GM21529 (cell line): ENCODE results near the gene TPD52L1.
"Not testable (repeated sequence)": the region's sequence is repeated elsewhere in the genome, so short reads cannot be mapped to it uniquely, and the experiment has no call there.

Experiments
- ATAC-seq: cut with Tn5 transposase; IDR thresholded peaks from one replicate; pipeline ENCODE4 v1.9.1; 2021; ENCODE audit not compliant: unreplicated experiment

The TPD52L1 gene

DNA sequence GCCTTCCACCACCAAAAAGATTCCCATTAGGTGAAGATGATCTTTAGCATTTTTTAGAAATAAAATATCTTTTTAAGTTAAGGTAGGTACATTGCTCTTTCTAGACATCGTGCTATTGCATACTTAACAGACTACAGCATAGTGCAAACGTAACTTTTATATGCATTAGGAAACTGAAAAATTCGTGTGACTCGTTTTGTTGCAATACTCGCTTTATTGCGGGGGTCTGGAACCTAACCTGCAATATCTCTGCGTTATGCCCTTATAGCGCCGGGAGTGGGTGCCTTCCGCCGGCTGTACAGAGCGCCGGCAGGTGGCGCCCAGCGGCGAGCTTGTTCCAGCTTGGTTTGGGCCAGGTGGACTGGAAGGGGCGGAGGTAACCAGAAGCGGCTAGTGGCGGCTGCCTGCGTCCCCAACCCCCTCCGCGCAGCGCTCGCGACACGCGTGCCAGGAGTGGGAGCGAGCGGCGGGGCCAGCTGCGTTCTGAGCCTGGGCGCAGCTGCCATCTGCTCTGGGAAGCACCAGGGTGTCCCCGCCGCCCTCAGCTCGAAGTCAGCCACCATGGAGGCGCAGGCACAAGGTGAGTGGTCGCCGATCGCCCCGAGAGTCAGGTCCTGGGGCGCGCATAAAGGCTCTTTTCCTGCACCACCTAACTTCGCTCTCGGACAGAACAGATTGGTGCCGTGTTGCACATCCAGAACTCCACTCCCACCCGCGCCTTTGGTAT, at the start of gene TPD52L1:
Gene TPD52L1, plus strand, starts transcription at position 383 of the 727 bp plus-strand sequence. Its CDS starts 179 bp downstream, at position 562.
- peak; percentile 99 for ATAC-seq

DNA sequence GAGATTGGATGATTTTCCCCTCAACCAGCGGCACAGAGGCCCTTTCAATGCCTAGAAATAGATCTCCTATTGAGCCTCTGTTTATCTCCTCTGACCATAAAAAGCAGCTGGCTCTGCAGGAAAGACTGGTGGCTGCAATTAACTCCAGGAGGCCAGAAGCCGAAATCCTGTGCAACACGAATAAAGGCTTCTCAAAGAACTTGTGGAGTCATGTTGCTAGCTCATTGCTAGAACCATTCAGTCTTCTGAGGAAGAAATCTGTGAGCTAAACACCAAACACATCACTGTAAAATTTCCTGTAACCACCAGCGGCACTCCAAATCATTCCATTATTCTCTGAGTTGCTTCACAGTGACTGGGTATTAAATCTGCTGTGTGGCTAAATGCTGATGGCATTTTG, 49.1 kb upstream of the TPD52L1 start:
- no peak for ATAC-seq

- no peak for ATAC-seq
Observed at GRCh38 chr6:125107048-125107447, 46.5 kb upstream of the TPD52L1 start.

DNA sequence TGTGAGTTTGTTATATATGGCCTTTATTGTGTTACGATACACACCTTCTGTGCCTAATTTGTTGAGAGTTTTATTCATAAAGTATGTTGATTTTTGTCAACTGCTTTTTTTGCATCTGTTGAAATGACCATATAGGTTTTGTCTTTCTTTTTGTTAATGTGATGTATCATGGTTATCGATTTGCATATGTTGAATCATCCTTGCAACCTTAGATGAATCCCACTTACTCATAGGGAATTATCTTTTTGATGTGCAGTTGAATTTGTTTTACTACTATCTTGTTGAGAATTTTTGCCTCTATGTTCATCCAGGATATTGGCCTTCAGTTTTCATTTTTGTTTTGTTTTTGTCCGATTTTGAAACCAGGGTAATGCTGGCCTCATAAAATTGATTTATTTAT, 45.7 kb upstream of the TPD52L1 start:
- no peak for ATAC-seq

DNA sequence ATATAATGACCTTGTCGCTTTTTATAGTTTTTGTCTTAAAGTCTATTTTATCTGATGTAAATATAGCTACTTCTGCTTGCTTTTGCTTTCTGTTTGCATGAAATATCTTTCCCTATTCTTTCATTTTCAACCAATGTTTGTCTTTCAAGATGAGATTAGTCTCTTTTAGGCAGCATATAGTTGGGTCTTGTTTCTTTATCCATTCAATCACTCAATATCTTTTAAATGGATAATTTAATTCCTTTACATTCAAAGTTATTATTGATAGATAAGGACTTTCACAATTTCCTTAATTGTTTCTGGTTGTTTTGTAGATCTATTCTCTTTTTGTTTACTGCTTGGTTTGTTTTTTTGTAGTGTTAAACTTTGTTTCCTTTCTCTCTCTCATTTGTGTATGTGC, 43.5 kb upstream of the TPD52L1 start:
- ATAC-seq = no peak

DNA sequence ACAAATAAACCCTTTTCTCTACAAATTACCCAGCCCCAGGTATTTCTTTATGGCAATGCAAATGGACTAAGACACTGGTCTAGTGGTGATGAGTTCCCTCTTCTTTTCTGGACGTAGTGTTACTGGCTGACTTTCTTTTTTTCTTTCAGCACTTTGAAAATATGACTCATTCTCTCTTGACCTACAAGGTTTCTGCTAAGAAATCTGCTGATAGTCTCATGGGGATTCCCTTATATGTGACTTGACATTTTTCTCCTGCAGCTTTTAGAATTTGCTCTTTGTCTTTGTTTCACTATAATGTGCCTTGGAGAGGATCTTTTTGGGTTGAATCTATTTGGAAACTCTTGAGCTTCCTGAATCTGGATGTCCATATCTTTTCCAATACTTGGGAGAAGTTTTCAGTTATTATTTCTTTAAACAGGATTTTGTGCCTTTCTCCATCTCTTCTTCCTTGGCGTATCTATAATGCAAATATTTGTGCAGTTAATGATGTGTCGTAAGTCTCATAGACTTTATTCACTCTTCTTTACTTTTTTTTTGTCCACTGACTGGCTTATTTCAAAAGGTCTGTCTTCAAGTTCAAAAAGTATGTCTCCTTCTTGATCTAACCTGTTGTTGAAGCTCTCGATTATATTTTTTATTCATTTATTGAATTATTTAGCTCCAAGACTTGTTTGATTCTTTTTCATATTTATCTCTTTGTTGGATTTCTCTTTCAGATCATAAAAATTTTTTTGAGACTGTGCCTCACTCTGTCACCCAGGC, 42.2 kb upstream of the TPD52L1 start:
- no peak for ATAC-seq

DNA sequence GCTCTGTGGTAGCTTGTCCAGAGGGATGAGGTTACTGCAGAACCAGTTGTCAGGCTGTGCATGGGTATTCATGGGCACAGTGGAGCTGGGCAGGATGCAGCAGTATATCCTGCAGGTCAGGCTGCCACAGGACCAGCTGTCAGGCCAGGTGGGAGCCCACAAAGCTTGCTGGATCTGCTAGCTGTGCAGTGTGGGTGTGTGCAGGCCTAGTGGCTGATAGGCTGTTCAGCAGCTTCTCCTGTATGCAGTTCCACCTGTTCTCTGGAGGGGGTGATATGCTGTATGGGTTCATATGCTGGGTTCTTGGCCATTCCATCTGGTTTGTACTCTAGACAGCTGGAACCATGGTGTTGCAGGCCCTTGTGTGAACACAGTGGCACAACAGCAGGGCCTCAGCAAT, 40.6 kb upstream of the TPD52L1 start:
- no peak for ATAC-seq

- peak; percentile 56 for ATAC-seq
Observed at GRCh38 chr6:125114248-125114858, 39.2 kb upstream of the TPD52L1 start.

DNA sequence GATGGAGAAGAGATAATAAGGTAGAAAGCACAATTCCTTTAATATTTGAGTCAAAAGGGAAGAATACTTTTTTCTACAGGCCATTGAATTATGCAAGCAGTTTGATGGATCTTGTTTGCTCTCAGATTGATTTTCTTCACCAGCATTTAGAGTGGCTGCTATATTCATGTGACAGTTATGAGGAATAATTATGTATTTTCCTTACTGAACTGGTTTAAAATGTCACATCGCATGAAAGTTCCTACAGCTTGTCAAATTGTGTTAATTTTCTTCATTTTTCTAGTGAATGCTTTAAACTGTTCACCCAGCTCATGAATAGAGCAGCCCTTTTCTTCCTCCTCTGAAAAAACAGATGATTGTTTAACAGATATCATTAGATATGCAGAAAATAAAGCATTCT, 37.4 kb upstream of the TPD52L1 start:
- ATAC-seq = no peak

DNA sequence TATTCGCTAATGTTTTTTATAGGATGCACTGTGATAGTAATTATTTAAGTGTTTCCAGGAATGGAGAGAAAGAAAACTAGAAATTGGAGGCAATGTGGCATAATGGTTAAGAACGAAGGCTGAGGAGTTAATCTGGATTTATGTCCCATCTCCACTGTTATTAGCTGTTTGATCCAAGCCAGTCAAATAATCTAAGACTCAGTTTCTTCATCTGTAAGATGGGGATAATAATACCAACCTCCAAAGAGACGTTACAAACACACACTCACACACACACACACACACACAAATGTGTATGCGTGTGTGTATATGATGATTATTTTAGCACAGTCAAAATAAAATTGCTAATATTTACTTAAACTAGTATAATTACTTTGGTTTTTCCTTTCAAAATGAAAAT, 36.9 kb upstream of the TPD52L1 start:
- no peak for ATAC-seq

GRCh38 chr6:125117818-125118217, 35.8 kb upstream of the TPD52L1 start:
- no peak for ATAC-seq

DNA sequence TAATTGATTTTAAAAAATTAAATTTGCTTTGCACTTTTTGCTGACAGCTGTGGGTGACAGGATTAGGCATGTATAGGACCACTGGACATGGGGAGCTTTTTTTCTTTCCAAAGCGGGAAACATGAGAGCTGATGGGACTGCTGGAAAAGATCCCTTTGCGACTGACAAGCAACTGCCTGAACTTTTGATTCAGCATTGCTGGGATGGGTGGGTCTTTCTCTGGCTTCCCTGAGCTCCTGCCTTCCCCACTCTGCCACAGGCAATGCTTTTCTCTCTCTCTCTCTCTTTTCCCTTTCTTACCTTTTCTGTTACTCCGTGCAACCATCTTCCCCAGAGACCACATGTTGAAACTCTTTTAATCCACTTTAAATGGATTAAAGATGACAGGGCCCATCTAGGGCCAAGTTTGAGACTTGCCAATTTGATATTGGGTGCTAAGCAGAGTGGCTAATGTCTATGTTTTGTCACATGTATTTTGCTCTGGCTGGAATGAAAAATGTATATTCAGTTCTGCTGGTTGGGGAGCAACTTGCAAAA, 33.5 kb upstream of the TPD52L1 start:
- no peak for ATAC-seq

DNA sequence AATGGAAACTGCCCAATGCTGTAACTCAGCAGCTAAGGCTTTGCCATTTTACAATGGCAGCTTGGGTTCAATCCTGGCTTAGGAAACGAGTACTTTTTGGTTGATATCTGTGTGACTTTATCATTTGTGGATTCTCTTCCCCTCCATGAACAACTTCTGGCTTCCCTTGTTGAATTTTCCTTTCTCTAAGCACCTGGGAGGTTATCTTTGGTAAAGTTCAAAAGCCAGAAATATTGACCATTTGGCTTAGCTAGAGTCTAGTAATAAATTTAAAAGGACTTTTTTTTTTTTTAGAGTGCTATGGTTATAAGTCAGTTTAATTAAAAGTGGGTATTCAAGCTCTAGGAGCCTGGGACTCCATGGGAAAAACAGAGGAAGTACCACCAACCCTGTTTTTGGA, 31.7 kb upstream of the TPD52L1 start:
- no peak for ATAC-seq

DNA sequence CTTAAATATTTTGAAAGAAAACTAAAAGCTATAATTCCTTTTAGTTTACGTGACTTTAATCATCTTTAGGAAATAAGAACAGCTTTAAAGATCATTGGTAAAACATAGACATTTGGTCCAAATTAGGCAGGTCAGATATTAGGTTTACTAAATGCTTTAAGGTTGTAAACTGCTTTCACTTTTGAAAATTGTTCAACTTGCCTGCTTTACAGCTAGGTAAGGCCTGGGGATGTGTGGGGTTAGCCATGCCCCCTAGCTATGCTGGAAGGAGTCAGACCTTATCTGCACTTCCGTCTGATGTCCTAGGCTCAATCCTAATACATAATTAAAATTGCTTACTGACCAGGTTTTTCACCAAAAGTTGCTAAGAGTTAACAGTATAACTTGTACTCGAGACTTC, 30.5 kb upstream of the TPD52L1 start:
- no peak for ATAC-seq

DNA sequence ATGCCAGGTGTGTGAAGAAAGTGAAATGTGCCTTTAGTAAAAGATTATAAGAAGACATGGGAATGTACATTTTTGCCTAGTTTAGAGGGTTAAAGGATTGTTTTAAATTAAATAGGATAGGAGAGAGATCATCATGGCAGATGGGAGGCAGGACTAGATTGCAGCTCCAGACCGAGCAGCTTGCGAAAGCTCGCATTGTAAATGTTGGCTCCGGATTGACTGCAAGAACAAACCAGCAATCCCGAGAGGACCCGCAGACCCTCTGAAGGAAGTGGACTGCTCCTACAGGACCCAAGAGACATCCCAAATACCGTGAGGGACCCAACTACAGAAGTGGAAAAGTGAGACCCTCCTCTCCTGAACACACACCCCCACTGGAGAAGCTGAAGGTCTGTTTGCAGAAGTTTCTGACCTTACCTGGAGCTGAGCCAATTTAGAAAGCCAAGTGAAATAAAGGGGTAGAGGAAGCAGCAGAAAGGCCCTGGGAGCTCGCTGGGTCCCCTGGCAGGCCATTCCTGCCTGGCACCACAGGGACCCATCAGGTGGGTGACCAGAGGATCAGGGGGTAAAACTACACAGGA, 30.0 kb upstream of the TPD52L1 start:
- ATAC-seq = no peak

GRCh38 chr6:125124049-125124669, 29.4 kb upstream of the TPD52L1 start:
- ATAC-seq = no peak

DNA sequence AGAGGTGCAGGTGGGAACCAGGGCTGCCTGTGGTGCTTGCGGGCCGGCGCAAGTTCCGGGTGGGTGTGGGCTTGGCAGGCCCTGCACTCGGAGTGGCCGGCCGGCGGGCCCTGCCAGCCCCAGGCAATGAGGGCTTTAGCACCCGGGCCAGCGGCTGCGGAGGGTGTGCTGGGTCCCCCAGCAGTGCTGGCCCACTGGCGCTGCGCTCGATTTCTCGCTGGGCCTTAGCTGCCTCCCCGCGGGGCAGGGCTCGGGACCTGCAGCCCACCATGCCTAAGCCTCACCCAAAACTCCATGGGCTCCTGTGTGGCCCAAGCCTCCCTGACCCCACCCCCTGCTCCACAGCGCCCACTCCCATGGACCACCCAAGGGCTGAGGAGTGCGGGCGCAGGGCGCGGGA, 27.7 kb upstream of the TPD52L1 start:
- ATAC-seq = not testable (repeated sequence)

DNA sequence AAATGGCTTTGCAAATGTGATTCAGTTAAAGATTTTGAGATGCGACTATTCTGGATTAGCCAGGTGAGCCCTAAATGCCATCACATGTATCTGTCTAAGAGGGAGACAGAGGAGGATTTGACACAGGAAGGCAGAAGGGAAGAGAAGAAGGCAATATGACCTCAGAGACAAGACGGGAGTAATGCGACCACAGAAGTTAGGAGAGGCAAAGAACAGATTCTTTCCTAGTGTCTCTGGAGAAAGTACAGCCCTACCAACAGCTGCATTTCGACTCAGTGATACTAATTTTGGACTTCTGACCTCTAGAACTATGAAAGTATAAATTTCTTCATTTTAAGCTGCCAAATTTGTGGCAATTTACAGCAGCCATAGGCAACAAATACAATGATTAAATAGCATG, 24.2 kb upstream of the TPD52L1 start:
- no peak for ATAC-seq

- no peak for ATAC-seq
Observed at GRCh38 chr6:125132058-125132457, 21.5 kb upstream of the TPD52L1 start.

- ATAC-seq = no peak
Observed at GRCh38 chr6:125136378-125136777, 17.2 kb upstream of the TPD52L1 start.

DNA sequence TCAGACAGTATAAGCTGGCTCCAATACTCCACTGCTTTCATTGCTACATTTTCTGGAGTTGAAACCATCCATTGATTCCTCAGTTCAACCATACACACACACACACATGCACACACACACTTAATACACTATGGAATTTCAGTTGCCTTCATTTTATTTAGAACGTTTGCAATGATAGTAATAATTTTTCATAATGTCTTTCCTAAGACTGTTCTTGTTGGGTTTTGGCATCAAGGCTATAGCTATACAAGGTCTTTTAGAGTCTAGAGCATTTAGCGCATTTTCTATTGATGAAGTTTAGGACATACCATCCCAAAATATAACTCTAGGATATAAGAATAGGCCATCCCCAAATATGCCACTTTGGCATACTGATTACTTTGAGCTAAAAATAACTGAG, 15.5 kb upstream of the TPD52L1 start:
- no peak for ATAC-seq
